H1 (cell line): ENCODE results near the gene ASL. TPM values are rescaled to one million over a fixed set of nuclear protein-coding genes. Genes with fewer than 3 reads are reported as not detected.

Source experiments
- CREB1 ChIP-seq: IDR thresholded peaks from 2 replicates; pipeline ENCODE4 v1.6.1; 2012; ENCODE audit warnings: inconsistent platforms
- KDM5A ChIP-seq: fragments of 200-600 bp; IDR thresholded peaks from 2 replicates; pipeline ENCODE4 v1.7.1; 2012; ENCODE audit warnings: mild to moderate bottlenecking, low read length, inconsistent platforms, mixed read lengths
- RNF2 ChIP-seq: fragments of 200-900, 300-1000 bp; sonication (generic); IDR thresholded peaks from 2 replicates; pipeline ENCODE4 v1.7.1; 2016; ENCODE audit warnings: borderline replicate concordance, low read depth, mild to moderate bottlenecking, antibody characterized with exemption, low read length; ENCODE audit not compliant: poor library complexity, severe bottlenecking; ENCODE audit errors: missing control alignments
- SP4 ChIP-seq: IDR thresholded peaks from 2 replicates; pipeline ENCODE4 v1.6.1; 2012; ENCODE audit warnings: low read length, inconsistent platforms
- TAF7 ChIP-seq: optimal IDR thresholded peaks from 2 replicates; pipeline ENCODE3; 2011; ENCODE audit warnings: low read depth, mild to moderate bottlenecking, inconsistent platforms, low read length, moderate library complexity, borderline replicate concordance
- polyA plus RNA-seq, 7 experiments: library from polyadenylated mRNA; depleted of rRNA in 3 of 7; stranded (reverse) in 5 of 7; unstranded in 2 of 7; fragments of >200 nt in 5 of 7; fragments of 200-250 nt in 2 of 7; gene quantifications; 1 replicate in 5 of 7; 2 replicates in 1 of 7; 4 replicates in 1 of 7; pipeline versions ENCODE4 v1.2.1 to v1.2.3, GENCODE V29; 2011 to 2013; ENCODE audit warnings: missing spikeins in 2 of 7, mixed read lengths in 2 of 7
- total RNA-seq: library from RNA; stranded (reverse); fragmentation: NEBNext Ultra II Directional; extraction: Animal tissue kit (Norgen Biotek cat#: 25700); gene quantifications from 2 replicates; pipeline ENCODE4 v1.2.1, GENCODE V29; 2021
- TF ChIP-seq, protein P1 (sequence below): IDR thresholded peaks from 2 replicates; pipeline ENCODE4 v1.6.1; 2012; ENCODE audit warnings: inconsistent platforms
- TF ChIP-seq, protein P2 (sequence below): IDR thresholded peaks from 2 replicates; pipeline ENCODE4 v1.6.1; 2012; ENCODE audit warnings: inconsistent platforms
- TF ChIP-seq, protein P3 (sequence below): fragments of 300-600 bp; sonication (generic); IDR thresholded peaks from 2 replicates; pipeline ENCODE4 v1.7.1; 2012; ENCODE audit warnings: low read length, moderate library complexity, mild to moderate bottlenecking, inconsistent platforms; ENCODE audit not compliant: insufficient replicate concordance

ASL gene
- total and polyA plus RNA-seq, 2 of the 8 experiments (the other 6 are each of a cell fraction or from before 2014, with no cell fraction given) = 23.3 to 35.3 TPM

DNA sequence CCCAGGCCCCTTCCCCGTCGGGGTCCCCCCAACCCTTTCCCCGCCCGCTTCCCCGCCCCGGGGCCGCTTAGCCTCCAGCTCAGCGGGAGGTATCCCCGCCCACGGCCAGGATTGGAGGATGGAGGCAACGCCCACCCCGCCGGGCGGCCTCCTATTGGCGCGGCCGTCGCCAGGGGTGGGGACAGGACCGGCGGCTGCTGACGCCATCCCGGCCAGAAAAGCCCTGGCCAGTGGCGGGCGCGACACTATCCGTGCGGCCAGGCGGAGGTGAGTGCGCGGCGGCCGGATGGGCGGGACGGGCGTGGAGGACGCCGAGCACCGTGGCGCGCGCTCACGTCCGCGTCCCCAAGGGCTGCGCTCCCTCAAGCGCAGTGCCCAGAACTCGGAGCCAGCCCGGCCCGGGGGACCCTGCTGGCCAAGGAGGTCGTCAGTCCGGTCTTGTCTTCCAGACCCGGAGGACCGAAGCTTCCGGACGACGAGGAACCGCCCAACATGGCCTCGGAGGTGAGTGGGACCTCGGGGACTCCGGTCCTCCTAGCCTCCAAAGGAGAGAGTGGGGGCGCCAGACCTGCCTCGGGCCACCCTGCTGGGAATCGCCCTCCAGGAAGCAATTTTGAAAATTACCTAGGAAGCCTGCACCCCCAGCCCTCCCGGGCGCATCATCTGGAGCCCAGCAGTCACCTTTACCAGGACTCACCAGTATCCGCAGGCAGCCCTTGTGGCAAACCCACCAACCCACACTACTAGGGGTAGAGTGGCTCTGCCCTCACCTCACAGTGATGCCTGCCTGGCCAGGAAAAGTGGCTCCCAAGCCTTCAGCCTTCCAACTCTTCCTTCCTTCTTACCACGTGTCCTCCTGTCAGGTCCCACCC lies at the start of gene ASL (continued):
- TF ChIP-seq KDM5A (no peak), TAF7 (peak; percentile 94), CREB1 (peak; percentile 71), RNF2 (no peak), SP4 (0 out of 2 replicates have a peak, but pooled peaks have one; percentile 64)
- TF ChIP-seq, protein P1, sequence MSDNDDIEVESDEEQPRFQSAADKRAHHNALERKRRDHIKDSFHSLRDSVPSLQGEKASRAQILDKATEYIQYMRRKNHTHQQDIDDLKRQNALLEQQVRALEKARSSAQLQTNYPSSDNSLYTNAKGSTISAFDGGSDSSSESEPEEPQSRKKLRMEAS = peak; percentile 64
- TF ChIP-seq, protein P2, sequence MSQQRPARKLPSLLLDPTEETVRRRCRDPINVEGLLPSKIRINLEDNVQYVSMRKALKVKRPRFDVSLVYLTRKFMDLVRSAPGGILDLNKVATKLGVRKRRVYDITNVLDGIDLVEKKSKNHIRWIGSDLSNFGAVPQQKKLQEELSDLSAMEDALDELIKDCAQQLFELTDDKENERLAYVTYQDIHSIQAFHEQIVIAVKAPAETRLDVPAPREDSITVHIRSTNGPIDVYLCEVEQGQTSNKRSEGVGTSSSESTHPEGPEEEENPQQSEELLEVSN = peak; percentile 68
- TF ChIP-seq, protein P3, sequence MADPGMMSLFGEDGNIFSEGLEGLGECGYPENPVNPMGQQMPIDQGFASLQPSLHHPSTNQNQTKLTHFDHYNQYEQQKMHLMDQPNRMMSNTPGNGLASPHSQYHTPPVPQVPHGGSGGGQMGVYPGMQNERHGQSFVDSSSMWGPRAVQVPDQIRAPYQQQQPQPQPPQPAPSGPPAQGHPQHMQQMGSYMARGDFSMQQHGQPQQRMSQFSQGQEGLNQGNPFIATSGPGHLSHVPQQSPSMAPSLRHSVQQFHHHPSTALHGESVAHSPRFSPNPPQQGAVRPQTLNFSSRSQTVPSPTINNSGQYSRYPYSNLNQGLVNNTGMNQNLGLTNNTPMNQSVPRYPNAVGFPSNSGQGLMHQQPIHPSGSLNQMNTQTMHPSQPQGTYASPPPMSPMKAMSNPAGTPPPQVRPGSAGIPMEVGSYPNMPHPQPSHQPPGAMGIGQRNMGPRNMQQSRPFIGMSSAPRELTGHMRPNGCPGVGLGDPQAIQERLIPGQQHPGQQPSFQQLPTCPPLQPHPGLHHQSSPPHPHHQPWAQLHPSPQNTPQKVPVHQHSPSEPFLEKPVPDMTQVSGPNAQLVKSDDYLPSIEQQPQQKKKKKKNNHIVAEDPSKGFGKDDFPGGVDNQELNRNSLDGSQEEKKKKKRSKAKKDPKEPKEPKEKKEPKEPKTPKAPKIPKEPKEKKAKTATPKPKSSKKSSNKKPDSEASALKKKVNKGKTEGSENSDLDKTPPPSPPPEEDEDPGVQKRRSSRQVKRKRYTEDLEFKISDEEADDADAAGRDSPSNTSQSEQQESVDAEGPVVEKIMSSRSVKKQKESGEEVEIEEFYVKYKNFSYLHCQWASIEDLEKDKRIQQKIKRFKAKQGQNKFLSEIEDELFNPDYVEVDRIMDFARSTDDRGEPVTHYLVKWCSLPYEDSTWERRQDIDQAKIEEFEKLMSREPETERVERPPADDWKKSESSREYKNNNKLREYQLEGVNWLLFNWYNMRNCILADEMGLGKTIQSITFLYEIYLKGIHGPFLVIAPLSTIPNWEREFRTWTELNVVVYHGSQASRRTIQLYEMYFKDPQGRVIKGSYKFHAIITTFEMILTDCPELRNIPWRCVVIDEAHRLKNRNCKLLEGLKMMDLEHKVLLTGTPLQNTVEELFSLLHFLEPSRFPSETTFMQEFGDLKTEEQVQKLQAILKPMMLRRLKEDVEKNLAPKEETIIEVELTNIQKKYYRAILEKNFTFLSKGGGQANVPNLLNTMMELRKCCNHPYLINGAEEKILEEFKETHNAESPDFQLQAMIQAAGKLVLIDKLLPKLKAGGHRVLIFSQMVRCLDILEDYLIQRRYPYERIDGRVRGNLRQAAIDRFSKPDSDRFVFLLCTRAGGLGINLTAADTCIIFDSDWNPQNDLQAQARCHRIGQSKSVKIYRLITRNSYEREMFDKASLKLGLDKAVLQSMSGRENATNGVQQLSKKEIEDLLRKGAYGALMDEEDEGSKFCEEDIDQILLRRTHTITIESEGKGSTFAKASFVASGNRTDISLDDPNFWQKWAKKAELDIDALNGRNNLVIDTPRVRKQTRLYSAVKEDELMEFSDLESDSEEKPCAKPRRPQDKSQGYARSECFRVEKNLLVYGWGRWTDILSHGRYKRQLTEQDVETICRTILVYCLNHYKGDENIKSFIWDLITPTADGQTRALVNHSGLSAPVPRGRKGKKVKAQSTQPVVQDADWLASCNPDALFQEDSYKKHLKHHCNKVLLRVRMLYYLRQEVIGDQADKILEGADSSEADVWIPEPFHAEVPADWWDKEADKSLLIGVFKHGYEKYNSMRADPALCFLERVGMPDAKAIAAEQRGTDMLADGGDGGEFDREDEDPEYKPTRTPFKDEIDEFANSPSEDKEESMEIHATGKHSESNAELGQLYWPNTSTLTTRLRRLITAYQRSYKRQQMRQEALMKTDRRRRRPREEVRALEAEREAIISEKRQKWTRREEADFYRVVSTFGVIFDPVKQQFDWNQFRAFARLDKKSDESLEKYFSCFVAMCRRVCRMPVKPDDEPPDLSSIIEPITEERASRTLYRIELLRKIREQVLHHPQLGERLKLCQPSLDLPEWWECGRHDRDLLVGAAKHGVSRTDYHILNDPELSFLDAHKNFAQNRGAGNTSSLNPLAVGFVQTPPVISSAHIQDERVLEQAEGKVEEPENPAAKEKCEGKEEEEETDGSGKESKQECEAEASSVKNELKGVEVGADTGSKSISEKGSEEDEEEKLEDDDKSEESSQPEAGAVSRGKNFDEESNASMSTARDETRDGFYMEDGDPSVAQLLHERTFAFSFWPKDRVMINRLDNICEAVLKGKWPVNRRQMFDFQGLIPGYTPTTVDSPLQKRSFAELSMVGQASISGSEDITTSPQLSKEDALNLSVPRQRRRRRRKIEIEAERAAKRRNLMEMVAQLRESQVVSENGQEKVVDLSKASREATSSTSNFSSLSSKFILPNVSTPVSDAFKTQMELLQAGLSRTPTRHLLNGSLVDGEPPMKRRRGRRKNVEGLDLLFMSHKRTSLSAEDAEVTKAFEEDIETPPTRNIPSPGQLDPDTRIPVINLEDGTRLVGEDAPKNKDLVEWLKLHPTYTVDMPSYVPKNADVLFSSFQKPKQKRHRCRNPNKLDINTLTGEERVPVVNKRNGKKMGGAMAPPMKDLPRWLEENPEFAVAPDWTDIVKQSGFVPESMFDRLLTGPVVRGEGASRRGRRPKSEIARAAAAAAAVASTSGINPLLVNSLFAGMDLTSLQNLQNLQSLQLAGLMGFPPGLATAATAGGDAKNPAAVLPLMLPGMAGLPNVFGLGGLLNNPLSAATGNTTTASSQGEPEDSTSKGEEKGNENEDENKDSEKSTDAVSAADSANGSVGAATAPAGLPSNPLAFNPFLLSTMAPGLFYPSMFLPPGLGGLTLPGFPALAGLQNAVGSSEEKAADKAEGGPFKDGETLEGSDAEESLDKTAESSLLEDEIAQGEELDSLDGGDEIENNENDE = no peak
